Left kidney (tissue), 2 donors: ENCODE results near the gene ZNF438. TPM values are rescaled to one million over a fixed set of nuclear protein-coding genes. Genes with fewer than 3 reads are reported as not detected.
"Not testable (repeated sequence)": the region's sequence is repeated elsewhere in the genome, so short reads cannot be mapped to it uniquely, and the experiment has no call there.

Experiments used
- DNase-seq: peaks from one replicate; pipeline ENCODE4 v3.0.0-alpha.2; 2013
- polyA plus RNA-seq: library from polyadenylated mRNA; unstranded; fragments of 120-200 nt; gene quantifications from one replicate; pipeline ENCODE4 v1.2.1, GENCODE V29; 2013; ENCODE audit not compliant: insufficient read length

ZNF438 gene
- polyA plus RNA-seq, 1 donor, result 9.3 TPM

- DNase-seq, result not testable (repeated sequence)
These were observed 82.4 kb downstream of the ZNF438 start for GRCh38 chr10:30949218-30949617.

- DNase-seq, result no peak
These were observed 87.7 kb downstream of the ZNF438 start for GRCh38 chr10:30944005-30944404.

GRCh38 chr10:30943451-30943850, 88.2 kb downstream of the ZNF438 start:
- DNase-seq, result no peak

- DNase-seq, result no peak
These were observed 91.4 kb downstream of the ZNF438 start for GRCh38 chr10:30940256-30940655.

GRCh38 chr10:30939643-30940251, 91.9 kb downstream of the ZNF438 start:
- DNase-seq, result no peak

GRCh38 chr10:30935078-30935477, 96.6 kb downstream of the ZNF438 start:
- no peak for DNase-seq

GRCh38 chr10:30931094-30931493, 100.6 kb downstream of the ZNF438 start:
- DNase-seq, result no peak

GRCh38 chr10:30929901-30930520, 101.7 kb downstream of the ZNF438 start:
- no peak for DNase-seq

- DNase-seq, result not testable (repeated sequence)
These were observed 102.3 kb downstream of the ZNF438 start for GRCh38 chr10:30929311-30929729.

GRCh38 chr10:30928742-30929141, 102.9 kb downstream of the ZNF438 start:
- DNase-seq, result no peak

GRCh38 chr10:30918651-30919050, 113.0 kb downstream of the ZNF438 start:
- DNase-seq, result no peak

- DNase-seq, result no peak
These were observed 113.9 kb downstream of the ZNF438 start for GRCh38 chr10:30917789-30918188.

- DNase-seq, result no peak
These were observed 114.6 kb downstream of the ZNF438 start for GRCh38 chr10:30917067-30917466.

- DNase-seq, result no peak
These were observed 116.5 kb downstream of the ZNF438 start for GRCh38 chr10:30915146-30915545.

GRCh38 chr10:30911303-30911863, 120.3 kb downstream of the ZNF438 start:
- no peak for DNase-seq

- no peak for DNase-seq
These were observed 128.1 kb downstream of the ZNF438 start for GRCh38 chr10:30903397-30904138.

- DNase-seq, result no peak
These were observed 128.9 kb downstream of the ZNF438 start for GRCh38 chr10:30902621-30903396.

GRCh38 chr10:30901487-30901886, 130.2 kb downstream of the ZNF438 start:
- DNase-seq, result not testable (repeated sequence)

- DNase-seq, result no peak
These were observed 132.7 kb downstream of the ZNF438 start for GRCh38 chr10:30898964-30899363.

GRCh38 chr10:30897547-30897946, 134.1 kb downstream of the ZNF438 start:
- DNase-seq, result no peak

- DNase-seq, result no peak
These were observed 134.6 kb downstream of the ZNF438 start for GRCh38 chr10:30897048-30897447.

GRCh38 chr10:30894221-30894620, 137.4 kb downstream of the ZNF438 start:
- no peak for DNase-seq
